ENCODE results near the gene INSL3.

INSL3 gene

DNA sequence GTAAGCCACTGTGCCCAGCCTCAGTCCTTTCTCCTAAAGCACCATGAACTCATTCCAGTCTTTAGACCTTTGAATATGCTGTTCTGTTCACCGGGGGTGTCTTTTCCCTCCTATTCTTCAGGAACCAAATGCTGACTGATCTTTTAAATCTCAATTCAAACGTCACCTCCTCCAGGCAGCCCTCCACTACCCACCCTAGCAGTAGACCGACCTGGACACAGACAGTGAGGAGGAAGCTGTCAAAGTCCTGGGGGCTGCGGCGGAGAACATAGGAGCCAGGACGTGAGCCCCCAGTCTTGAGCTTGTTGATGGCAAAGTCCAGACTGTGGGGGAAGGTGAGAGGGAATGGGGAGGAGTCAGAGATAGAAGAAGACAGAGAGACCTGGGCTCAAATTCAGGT is 18.7 kb upstream of the INSL3 start:
- DNase-seq (ENCODE audit: insufficient read length, low spot score) (no peak), FAIRE-seq (no peak)
- TF ChIP-seq POLR2A (IDR thresholded peaks at IDR 0.05; ENCODE audit: low read depth, low read length), result no peak

- TF ChIP-seq POLR2A (IDR thresholded peaks at IDR 0.05; ENCODE audit: low read depth, low read length), result no peak
- no peak for FAIRE-seq
- DNase-seq (ENCODE audit: insufficient read length, low spot score), result no peak
Measured at GRCh38 chr19:17837972-17838371, 16.7 kb upstream of the INSL3 start.

DNA sequence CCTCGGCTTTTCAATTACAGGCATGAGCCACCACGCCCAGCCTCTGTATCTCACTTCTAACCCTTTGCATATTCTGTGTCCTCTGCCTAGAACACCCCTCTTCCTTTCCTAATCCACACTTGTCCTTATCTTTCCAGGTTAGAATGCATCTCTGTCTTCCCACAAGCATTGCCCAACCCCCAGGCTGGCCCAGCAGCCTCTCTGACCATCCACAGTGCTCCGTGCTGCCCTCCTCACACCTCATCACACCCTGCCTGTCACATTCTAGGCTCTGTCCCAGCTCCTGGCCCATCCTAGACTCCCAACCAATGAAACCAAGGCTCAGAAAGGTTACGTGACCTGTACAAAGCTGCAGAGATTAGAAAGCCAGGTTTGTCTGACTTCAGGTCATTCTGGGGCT is 15.2 kb upstream of the INSL3 start:
- TF ChIP-seq POLR2A (IDR thresholded peaks at IDR 0.05; ENCODE audit: low read depth, low read length), result no peak
- DNase-seq (ENCODE audit: insufficient read length, low spot score) (no peak), FAIRE-seq (no peak)

DNA sequence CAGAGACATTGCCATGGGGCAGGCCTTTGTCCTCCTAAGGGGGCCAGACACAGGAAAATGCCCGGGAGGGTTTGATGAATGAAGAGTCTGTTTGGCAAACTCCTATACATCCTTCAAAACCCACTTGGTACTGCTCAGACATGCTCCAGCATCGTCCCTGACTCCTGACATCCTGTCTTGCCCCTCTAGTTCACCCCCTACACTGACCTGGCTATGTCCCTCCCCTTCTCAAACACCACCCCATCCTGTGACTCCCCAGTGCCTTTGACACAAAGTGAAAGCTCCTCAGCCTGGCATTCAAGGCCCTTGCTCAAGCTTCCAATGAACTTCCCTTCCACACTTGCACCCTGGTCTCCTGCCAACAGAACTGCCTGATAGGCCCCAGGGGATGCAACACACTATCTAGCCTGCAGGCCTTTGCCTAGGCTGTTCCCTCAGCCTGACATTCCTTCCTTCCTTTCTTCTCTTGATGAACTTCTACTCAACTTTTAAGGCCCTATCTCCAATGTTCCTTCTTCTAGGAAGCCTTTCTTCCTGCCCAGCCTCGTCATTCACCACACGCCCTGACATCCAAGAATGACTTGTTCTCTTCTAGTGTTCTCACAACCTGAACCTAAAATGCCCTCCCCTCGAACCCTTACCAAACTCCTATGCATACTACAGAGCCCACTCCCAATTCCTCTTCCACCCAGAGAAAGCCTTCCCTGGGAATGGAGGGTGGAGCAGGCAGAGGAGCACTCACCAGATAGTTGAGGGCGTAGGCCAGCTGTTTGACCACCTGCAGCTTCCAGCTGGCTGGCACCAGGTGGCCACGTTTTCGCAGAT is 14.1 kb upstream of the INSL3 start:
- FAIRE-seq (no peak), DNase-seq (ENCODE audit: insufficient read length, low spot score) (no peak)
- TF ChIP-seq POLR2A (IDR thresholded peaks at IDR 0.05; ENCODE audit: low read depth, low read length), result no peak

DNA sequence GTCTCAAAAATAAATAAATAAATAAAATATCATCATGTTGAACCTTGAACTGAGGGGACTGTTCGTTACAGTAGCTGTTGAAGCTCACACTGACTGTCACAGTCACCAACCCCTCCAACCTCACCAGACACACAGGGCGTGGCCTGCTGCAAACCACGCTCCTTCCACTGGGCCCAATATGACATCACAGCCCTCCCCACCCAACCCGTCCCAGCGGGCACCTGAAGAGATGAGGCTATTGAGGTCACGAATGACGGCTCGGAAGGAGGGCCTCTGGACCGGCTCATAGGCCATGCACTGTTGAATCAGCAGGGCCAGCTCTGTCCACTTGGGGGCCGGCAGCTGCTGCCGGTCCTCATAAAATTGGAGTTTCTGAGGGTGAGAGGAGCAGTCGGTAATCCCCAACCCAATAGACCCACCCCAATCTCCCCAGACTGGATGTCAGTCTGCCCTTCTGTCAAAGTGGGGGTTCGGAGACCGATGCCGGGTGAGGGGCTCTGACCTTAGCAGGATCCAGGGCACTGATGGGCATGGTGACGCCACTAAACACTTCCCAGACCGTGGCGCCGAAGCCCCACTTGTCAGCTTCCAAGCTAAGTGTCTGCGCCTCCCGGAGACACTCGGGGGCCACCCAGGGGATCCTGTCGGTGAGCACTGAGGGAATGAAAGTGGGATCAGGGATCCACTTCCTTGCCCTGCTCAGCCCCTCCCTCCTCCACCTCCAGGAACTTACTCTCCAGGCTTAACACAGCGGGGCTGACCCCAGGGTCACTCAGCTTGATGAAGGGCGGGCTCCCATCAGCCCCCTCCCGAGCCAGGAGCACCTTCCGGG is 13.2 kb upstream of the INSL3 start:
- no peak for TF ChIP-seq POLR2A (IDR thresholded peaks at IDR 0.05; ENCODE audit: low read depth, low read length)
- FAIRE-seq, result no peak
- no peak for DNase-seq (ENCODE audit: insufficient read length, low spot score)

GRCh38 chr19:17832443-17833208 is 11.3 kb upstream of the INSL3 start:
- FAIRE-seq, result no peak

DNA sequence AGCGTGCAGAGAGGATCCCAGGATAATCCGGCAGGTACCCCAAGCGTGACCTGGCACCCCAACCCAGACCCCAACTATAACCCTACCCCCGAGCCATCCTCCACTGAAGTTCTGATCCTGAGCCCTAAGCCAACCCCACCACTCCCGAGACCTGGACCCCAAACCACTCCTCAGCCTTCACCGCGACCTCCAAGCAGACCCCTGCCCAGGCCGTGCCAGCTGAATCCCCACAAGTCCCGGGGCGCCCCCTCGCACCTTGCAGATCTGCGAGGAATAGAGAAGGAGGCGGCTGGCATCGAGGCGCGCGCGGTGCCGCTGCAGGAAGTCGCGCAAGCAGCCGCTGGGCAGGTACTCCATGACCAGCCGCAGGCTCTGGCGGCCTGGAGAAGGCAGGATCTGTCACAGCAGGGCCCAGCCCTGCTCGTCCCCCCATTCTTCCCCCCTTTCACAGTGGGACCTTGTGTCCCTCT is 10.1 kb upstream of the INSL3 start:
- TF ChIP-seq POLR2A (IDR thresholded peaks at IDR 0.05; ENCODE audit: low read depth, low read length), result no peak
- FAIRE-seq (no peak), DNase-seq (ENCODE audit: insufficient read length, low spot score) (no peak)

More at GRCh38 chr19:17832443-17833208, 11.3 kb upstream of the INSL3 start:
- no peak for TF ChIP-seq POLR2A (IDR thresholded peaks at IDR 0.05; ENCODE audit: low read depth, low read length)
- DNase-seq (ENCODE audit: insufficient read length, low spot score), result no peak

GRCh38 chr19:17830567-17831418 is 9.5 kb upstream of the INSL3 start:
- FAIRE-seq (no peak), DNase-seq (ENCODE audit: insufficient read length, low spot score) (peak; percentile 92)
- no peak for TF ChIP-seq POLR2A (IDR thresholded peaks at IDR 0.05; ENCODE audit: low read depth, low read length)

GRCh38 chr19:17829855-17830566 is 8.7 kb upstream of the INSL3 start:
- no peak for TF ChIP-seq POLR2A (IDR thresholded peaks at IDR 0.05; ENCODE audit: low read depth, low read length)
- no peak for FAIRE-seq
- peak; percentile 92 for DNase-seq (ENCODE audit: insufficient read length, low spot score)

GRCh38 chr19:17826508-17827056 is 5.3 kb upstream of the INSL3 start:
- no peak for TF ChIP-seq POLR2A (IDR thresholded peaks at IDR 0.05; ENCODE audit: low read depth, low read length)
- FAIRE-seq, result no peak
- DNase-seq (ENCODE audit: insufficient read length, low spot score), result no peak

DNA sequence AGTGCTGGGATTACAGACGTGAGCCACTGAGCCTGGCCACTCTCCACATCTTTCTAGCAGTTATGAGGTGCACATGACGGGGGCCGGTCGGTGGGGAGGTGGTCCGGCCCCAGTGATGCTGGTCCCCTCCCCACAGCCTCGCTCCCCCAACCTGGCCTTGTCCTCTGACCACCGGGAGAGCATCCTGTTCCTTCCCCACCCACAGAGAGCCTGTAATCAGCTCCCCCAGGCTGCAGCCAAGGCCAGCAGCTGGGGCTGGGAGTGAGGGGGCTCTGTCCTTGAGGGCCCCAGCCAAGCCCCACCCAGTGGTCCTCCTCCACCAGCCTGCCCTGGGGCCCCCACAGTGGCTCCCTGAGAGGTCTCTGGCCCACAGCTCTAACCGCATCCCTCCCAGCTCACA is 3.0 kb upstream of the INSL3 start:
- DNase-seq (ENCODE audit: insufficient read length, low spot score) (no peak), FAIRE-seq (no peak)
- TF ChIP-seq POLR2A (IDR thresholded peaks at IDR 0.05; ENCODE audit: low read depth, low read length), result no peak

- FAIRE-seq (no peak), DNase-seq (ENCODE audit: insufficient read length, low spot score) (no peak)
- TF ChIP-seq POLR2A (IDR thresholded peaks at IDR 0.05; ENCODE audit: low read depth, low read length), result no peak
Measured at GRCh38 chr19:17817668-17818363, 3.5 kb downstream of the INSL3 start.

Measured in H54 (cell line).